GM19023 (cell line): ENCODE data around the gene DHX32.
"Not testable (repeated sequence)": the region's sequence is repeated elsewhere in the genome, so short reads cannot be mapped to it uniquely, and the experiment has no call there.

Experiments used
- ATAC-seq: cut with Tn5 transposase; IDR thresholded peaks from one replicate; pipeline ENCODE4 v1.9.1; 2021; ENCODE audit warnings: mild to moderate bottlenecking, moderate library complexity; ENCODE audit not compliant: unreplicated experiment

The DHX32 gene, protein sequence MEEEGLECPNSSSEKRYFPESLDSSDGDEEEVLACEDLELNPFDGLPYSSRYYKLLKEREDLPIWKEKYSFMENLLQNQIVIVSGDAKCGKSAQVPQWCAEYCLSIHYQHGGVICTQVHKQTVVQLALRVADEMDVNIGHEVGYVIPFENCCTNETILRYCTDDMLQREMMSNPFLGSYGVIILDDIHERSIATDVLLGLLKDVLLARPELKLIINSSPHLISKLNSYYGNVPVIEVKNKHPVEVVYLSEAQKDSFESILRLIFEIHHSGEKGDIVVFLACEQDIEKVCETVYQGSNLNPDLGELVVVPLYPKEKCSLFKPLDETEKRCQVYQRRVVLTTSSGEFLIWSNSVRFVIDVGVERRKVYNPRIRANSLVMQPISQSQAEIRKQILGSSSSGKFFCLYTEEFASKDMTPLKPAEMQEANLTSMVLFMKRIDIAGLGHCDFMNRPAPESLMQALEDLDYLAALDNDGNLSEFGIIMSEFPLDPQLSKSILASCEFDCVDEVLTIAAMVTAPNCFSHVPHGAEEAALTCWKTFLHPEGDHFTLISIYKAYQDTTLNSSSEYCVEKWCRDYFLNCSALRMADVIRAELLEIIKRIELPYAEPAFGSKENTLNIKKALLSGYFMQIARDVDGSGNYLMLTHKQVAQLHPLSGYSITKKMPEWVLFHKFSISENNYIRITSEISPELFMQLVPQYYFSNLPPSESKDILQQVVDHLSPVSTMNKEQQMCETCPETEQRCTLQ

DNA sequence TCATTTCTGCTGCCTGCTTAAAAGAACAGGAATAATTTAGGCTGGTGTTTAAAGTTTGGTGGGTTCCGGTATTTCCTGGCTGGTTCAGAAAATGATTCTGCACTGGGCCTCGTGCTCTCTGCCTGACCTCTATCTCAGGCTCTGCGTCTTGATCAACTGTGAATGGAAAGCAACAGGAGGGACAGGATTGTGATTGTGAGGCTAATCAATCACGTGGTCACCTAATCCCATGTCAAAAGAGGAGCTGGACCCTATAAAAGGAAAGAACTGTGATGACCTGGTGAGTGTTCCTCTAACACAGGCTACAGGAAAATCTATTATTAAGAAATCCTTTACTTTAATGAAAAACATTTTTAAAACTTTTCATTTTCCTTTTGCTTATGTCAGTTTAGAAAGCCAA is at the start of gene DHX32:
Gene DHX32, minus strand, starts transcription at position 101 of the 400 bp plus-strand sequence. CDS start 468 bp downstream, outside the sequence.
- no peak for ATAC-seq

GRCh38 chr10:125929618-125930017 is 48.5 kb upstream of the DHX32 start:
- ATAC-seq, result no peak

- no peak for ATAC-seq
These were observed 48.0 kb upstream of the DHX32 start for GRCh38 chr10:125928928-125929585.

- not testable (repeated sequence) for ATAC-seq
These were observed 46.2 kb upstream of the DHX32 start for GRCh38 chr10:125927265-125927664.

- no peak for ATAC-seq
These were observed 45.2 kb upstream of the DHX32 start for GRCh38 chr10:125926247-125926646.

- no peak for ATAC-seq
These were observed 44.3 kb upstream of the DHX32 start for GRCh38 chr10:125925262-125925834.

DNA sequence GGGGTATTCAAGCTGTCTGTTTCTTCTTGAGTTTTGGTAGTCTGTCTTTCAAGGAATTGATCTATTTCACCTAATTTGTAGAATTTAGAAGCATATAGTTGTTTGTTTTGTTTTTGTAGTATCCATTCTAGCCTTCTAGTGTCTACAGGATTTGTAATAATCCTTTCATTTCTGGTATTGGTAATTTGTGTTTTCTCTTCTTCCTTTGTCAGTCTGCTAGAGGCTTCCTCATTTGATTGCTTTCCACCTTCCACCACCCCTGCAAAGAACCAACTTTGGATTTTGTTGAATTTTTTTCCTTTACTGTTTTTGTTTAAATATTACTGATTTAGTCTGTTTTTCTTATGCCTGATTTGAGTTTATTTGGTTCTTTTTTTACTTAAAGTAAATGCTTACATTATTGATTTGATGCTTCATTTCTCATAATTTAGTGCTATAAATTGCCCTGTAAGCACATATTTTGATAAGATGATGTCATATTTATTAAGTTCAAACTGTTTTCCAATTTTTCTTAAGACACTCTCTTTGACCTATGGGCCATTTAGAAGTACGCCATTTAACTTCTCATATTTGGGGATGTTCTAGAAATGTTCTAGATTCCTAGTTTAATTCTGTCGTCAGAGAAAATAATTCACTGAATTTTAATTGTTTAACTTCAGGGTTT is 40.7 kb upstream of the DHX32 start:
- not testable (repeated sequence) for ATAC-seq

DNA sequence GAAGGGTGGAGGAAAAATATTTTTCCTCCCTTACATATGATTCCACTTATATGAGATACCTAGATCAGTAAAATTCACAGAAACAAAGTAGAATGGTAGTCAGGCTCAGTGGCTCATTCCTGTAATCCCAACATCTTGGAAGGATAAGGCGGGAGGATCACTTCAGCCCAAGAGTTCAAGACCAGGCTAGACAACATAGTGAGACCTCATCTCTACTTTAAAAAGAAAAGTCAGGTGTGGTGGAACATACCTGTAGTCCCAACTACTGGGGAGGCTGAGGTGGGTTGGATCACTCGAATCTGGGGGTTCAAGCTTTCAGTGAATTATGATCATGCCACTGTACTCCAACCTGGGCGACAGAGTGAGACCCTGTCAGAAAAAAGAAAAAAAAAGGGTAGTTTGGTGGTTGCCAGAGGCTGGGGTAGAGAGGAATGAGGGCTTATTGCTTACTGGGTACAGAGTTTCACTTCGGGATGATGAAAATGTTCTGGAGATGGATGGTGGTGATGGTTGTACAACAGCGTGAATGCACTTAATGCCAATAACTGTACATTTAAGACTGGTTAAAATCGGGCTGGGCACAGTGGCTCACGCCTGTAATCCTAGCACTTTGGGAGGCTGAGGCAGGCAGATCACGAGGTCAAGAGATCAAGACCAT is 36.7 kb upstream of the DHX32 start:
- ATAC-seq, result not testable (repeated sequence)

GRCh38 chr10:125916977-125917376 is 35.9 kb upstream of the DHX32 start:
- ATAC-seq, result no peak

DNA sequence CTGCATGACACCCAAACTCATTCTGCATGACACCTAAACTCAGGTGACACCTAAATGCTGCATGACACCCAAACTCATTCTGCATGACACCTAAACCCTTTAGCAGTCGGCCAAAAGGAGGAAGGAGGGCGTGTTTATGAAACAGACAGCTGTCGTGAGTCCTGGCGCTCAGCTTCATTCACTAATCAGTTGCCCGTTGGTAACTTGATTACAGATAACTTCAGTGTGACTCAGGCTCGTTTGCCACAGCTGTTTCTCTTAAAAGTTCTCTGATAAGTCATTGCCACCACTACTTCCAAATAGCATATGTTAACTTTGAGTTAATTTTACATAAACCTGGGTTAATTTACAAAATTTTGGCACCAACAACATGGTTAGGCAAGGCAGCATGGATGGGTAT is 32.2 kb upstream of the DHX32 start:
- ATAC-seq, result not testable (repeated sequence)

GRCh38 chr10:125911990-125912389 is 30.9 kb upstream of the DHX32 start:
- no peak for ATAC-seq

GRCh38 chr10:125911145-125911544 is 30.1 kb upstream of the DHX32 start:
- no peak for ATAC-seq

DNA sequence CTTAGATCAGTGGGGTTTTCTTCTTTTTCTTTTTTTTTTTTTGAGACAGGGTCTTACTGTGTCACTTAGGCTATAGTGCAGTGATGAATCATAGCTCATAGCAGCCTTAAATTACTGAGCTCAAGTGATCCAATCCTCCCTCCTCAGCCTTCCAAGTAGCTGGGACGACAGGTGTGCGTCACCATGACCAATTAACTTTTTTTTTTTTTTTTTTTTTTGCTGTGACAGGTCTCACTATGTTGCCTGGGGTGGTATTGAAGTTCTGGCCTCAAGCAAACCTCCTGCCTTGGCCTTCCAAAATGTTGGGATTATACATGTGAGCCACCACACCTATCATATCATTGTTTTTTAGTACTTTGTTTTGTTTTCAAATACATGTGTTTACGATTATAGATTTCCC is 28.4 kb upstream of the DHX32 start:
- not testable (repeated sequence) for ATAC-seq

- not testable (repeated sequence) for ATAC-seq
These were observed 27.7 kb upstream of the DHX32 start for GRCh38 chr10:125908813-125909212.

GRCh38 chr10:125907598-125907997 is 26.5 kb upstream of the DHX32 start:
- ATAC-seq, result not testable (repeated sequence)

- ATAC-seq, result not testable (repeated sequence)
These were observed 24.2 kb upstream of the DHX32 start for GRCh38 chr10:125905069-125905994.

DNA sequence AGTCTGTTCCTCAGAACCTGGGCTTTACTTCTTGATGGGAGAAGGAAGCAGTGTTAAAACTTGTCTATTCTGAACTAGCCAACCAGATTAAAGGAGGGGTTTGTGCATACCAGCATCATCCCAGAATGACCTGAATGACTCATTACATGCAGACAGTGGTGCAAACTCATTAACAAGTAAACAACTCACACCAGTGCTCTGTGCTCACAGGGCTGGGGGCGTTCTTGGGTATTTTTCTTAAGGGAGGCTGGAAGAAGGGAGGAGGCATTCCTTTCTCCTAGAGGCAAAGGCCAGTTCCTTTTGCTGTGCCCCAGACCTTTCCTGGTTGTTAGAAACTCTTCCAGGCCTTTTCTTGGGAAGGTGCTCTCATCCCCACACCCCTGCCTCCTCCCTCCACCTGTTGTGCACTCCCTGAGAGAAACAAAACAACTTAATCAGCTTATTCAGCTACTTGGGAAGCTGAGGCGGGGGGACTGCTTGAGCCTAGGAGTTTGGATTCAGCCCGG is 22.1 kb upstream of the DHX32 start:
- not testable (repeated sequence) for ATAC-seq

- not testable (repeated sequence) for ATAC-seq
These were observed 19.9 kb upstream of the DHX32 start for GRCh38 chr10:125900963-125901362.

GRCh38 chr10:125897317-125897716 is 16.2 kb upstream of the DHX32 start:
- not testable (repeated sequence) for ATAC-seq
